Osteocyte (in vitro differentiated cells): ENCODE data around the gene SYNDIG1. TPM values are rescaled to one million over a fixed set of nuclear protein-coding genes. Genes with fewer than 3 reads are reported as not detected.
A peak's percentile ranks its signal among the peaks of the same experiment; 100 is the strongest.

Source experiments
- DNase-seq: peaks from one replicate; pipeline ENCODE4 v3.0.0; 2021; ENCODE audit warnings: mixed read lengths; ENCODE audit not compliant: unreplicated experiment; ENCODE audit errors: extremely low spot score
- H3K27ac Mint-ChIP-seq: one replicate; pipeline ENCODE4 v1.8.0; 2021; ENCODE audit warnings: mild to moderate bottlenecking, mixed read lengths; ENCODE audit not compliant: unreplicated experiment
- H3K27me3 Mint-ChIP-seq: one replicate; pipeline ENCODE4 v1.8.0; 2021; ENCODE audit warnings: mixed read lengths; ENCODE audit not compliant: unreplicated experiment
- H3K36me3 Mint-ChIP-seq: one replicate; pipeline ENCODE4 v1.8.0; 2021; ENCODE audit warnings: mixed read lengths; ENCODE audit not compliant: unreplicated experiment
- H3K4me1 Mint-ChIP-seq: one replicate; pipeline ENCODE4 v1.8.0; 2021; ENCODE audit warnings: mixed read lengths; ENCODE audit not compliant: unreplicated experiment
- H3K4me3 Mint-ChIP-seq: one replicate; pipeline ENCODE4 v1.8.0; 2021; ENCODE audit warnings: mild to moderate bottlenecking, moderate library complexity, mixed read lengths; ENCODE audit not compliant: unreplicated experiment
- H3K9me3 Mint-ChIP-seq: one replicate; pipeline ENCODE4 v1.8.0; 2021; ENCODE audit warnings: mixed read lengths; ENCODE audit not compliant: unreplicated experiment
- CTCF ChIP-seq: fragments of 200-600 bp; sonication (generic); IDR thresholded peaks from 2 replicates; pipeline ENCODE4 v1.5.0; 2021; ENCODE audit warnings: antibody characterized with exemption, mild to moderate bottlenecking, moderate library complexity
- total RNA-seq: library from RNA; stranded (reverse); gene quantifications from 2 replicates; pipeline ENCODE4 v1.2.1, GENCODE V29; 2021

SYNDIG1 gene
- total RNA-seq, 1 donor from 2014 or later = 0.40 TPM

- H3K4me1 Mint-ChIP-seq = peaks cover 9% of the 10 kb centered on the region
- H3K4me3 Mint-ChIP-seq = no peak overlapping the region
- no peaks in the 10 kb centered on the region for H3K36me3 Mint-ChIP-seq
- peak; percentile 81 for DNase-seq
- H3K27me3 Mint-ChIP-seq = no peaks in the 10 kb centered on the region
- no peaks in the 10 kb centered on the region for H3K9me3 Mint-ChIP-seq
- no peak for TF ChIP-seq CTCF
- no peak overlapping the region for H3K27ac Mint-ChIP-seq
These were observed 32.5 kb downstream of the SYNDIG1 start for GRCh38 chr20:24501764-24502556.

- Mint-ChIP-seq H3K4me3 (no peak overlapping the region), H3K27me3 (no peaks in the 10 kb centered on the region), H3K4me1 (peaks cover 8% of the 10 kb centered on the region), H3K9me3 (no peaks in the 10 kb centered on the region), H3K27ac (peak overlapping the region; percentile 3), H3K36me3 (no peaks in the 10 kb centered on the region)
- DNase-seq = no peak
- TF ChIP-seq CTCF = no peak
These were observed 33.2 kb downstream of the SYNDIG1 start for GRCh38 chr20:24502661-24503060.

DNA sequence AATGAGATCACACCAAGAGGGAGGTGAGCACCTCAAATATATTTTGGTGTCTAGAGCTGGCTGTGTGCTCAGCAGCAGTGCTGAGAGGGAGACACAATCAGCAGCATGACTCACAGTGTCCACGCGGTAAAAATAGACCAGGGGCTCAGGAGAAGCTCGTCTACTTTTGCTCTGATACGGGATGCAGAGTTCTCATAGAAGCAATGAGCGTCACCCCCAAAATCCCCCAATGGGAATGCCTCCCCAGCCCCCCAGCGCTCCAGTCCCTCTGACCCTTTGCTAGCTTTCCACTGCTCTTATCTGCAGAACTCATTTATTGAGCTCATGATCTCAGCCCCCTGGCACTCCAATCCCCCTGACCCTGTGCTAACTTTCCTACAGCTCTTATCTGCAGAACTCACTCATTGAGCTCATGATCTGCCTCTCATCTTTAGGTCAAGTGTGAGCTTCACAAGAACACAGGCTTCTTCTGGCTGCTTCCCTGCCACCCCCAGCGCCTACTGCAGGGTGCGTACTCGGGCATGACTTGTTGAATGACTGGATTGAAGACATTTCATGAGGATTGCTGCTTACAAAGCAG, 34.0 kb downstream of the SYNDIG1 start:
- Mint-ChIP-seq H3K9me3 (no peaks in the 10 kb centered on the region), H3K36me3 (no peaks in the 10 kb centered on the region), H3K4me3 (no peak overlapping the region), H3K27ac (no peak overlapping the region), H3K4me1 (peaks cover 3% of the 10 kb centered on the region), H3K27me3 (no peaks in the 10 kb centered on the region)
- peak; percentile 63 for DNase-seq
- no peak for TF ChIP-seq CTCF

DNA sequence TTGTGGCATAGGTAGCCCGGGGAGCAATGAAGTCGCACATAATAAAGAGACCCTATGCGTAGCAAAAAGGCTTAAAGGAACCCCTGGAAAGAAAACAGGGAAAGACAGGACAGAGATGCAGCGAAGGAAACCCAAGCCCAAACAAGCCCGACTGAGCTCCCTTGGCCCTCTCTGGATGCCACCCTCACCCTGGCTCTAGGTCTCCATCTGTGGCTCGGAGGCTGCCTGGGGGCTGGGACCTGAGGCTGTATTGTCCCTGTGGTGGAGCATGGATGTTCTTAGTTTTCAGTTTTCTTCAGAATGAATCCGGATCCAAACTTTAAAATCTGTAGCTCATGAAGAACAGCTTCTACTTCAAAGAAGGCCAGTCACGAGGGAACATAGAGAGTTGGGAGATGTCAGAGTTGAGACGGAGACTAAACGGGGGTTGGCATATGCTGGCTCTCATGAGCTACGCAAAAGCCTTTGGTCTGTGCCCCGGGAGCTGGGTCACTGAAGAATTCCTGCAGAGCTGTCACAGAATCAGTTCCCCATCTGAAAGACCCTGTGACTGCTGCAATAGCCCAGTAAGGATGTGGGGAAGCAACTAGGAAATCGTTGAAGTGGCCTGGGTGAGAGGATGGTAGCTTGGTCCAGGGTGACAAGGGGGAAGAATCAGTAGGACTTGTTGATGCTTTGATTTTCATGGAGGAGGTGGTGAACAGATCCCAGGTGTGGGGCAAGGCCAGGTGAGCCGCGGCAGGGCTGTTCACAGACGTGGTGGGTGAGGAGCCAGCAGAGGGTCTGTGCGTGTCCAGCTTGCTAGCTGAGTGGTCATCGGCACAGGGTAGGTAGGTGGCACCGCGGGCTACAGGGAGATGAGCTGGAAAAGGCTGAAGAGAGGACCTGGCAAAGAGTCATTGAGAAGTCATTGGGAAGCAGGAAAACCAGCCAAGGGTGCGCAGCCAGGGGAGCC, 35.2 kb downstream of the SYNDIG1 start:
- TF ChIP-seq CTCF = no peak
- DNase-seq = peak; percentile 74
- Mint-ChIP-seq H3K9me3 (no peaks in the 10 kb centered on the region), H3K27me3 (peaks cover 2% of the 10 kb centered on the region), H3K36me3 (no peaks in the 10 kb centered on the region), H3K4me1 (peaks cover 3% of the 10 kb centered on the region), H3K27ac (no peak overlapping the region), H3K4me3 (no peak overlapping the region)
